ENCODE measurements around the gene CPVL. TPM values are rescaled to one million over a fixed set of nuclear protein-coding genes. Genes with fewer than 3 reads are reported as not detected.

The CPVL gene
- total RNA-seq, 1 donor from 2014 or later, result 15.2 TPM

DNA sequence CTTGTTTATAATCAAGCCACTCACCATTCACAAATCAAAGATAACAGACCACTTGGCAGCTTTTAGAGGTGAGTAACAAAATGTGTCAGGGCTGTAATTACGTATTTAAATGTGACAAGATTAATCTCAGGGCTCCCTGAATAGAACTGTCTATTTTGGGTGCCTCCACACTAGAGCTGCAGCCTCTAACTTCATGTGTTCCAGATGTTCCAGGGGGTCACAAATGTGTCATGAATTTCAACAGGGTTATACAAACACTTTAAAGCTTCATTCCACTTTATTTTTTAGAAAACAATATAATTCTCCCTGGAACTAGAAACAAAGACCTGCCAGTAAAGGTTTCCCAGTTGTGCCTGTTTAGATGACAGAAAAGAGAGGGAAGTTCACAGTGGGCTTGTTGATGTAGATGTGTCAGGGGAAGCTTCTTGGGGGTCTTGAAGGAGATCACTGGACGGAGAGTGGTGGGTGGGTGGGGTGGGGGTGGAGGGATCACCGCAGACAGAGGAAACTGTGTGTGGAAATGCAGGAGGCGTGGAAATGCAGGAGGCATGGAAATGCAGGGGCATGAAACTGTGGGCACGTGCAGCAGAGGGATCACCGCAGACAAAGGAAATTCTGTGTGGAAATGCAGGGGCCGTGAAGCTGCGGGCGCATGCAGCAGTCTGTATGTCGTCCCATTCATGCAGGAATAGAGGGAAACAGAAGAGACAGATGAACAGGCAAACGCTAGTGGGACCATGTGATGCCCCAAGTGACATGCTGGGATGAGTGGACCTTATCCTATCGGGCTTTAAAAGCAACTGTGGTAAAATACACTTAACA, 146.2 kb downstream of the CPVL start:
- intact Hi-C loops (cut with DNase I), result no loop called here

GRCh38 chr7:28999427-28999826, 146.9 kb downstream of the CPVL start:
- Histone ChIP-seq H3K27ac (no peak overlapping the region), H3K4me1 (no peaks in the 10 kb centered on the region), H3K36me3 (no peaks in the 10 kb centered on the region), H3K4me3 (no peak overlapping the region), H3K27me3 (no peaks in the 10 kb centered on the region), H3K9me3 (no peaks in the 10 kb centered on the region)
- TF ChIP-seq CTCF (IDR thresholded peaks at IDR 0.05), result no peak
- no peak for DNase-seq (ENCODE audit: low spot score in 2 of 2)
- intact Hi-C loops (cut with DNase I), result no loop called here

More for the DNA sequence above, 146.2 kb downstream of the CPVL start:
- no peak for DNase-seq (ENCODE audit: low spot score in 2 of 2)
- TF ChIP-seq CTCF (IDR thresholded peaks at IDR 0.05), result no peak
- no peak overlapping the region for H3K27ac ChIP-seq
- no peaks in the 10 kb centered on the region for H3K4me1 ChIP-seq
- H3K36me3 ChIP-seq, result no peaks in the 10 kb centered on the region
- H3K27me3 ChIP-seq, result no peaks in the 10 kb centered on the region
- H3K9me3 ChIP-seq, result no peaks in the 10 kb centered on the region
- no peak overlapping the region for H3K4me3 ChIP-seq

DNA sequence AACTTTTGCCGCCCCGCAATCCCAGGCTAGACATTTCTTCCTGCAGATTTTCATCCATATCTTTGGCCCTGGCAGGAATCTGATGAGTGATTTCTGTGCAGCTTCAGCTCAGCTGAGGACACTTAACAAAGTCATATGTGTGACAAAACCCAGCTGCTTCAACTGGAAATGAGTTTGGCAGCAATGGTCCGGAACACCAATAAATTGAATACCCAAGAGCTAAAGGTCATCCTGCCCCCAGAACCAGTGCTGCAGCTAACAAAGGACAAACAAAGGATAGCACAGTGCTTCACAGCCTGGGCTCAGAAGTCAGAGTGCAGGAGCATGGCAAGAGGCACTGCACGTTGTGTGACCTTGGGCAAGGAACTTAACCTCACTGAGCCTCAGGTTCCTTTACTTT, 148.2 kb downstream of the CPVL start:
- no peaks in the 10 kb centered on the region for H3K27me3 ChIP-seq
- no peak overlapping the region for H3K4me3 ChIP-seq
- intact Hi-C loops (cut with DNase I), result no loop called here
- no peak for DNase-seq (ENCODE audit: low spot score in 2 of 2)
- H3K9me3 ChIP-seq, result no peaks in the 10 kb centered on the region
- no peaks in the 10 kb centered on the region for H3K36me3 ChIP-seq
- no peak overlapping the region for H3K27ac ChIP-seq
- TF ChIP-seq CTCF (IDR thresholded peaks at IDR 0.05), result no peak
- H3K4me1 ChIP-seq, result no peaks in the 10 kb centered on the region

DNA sequence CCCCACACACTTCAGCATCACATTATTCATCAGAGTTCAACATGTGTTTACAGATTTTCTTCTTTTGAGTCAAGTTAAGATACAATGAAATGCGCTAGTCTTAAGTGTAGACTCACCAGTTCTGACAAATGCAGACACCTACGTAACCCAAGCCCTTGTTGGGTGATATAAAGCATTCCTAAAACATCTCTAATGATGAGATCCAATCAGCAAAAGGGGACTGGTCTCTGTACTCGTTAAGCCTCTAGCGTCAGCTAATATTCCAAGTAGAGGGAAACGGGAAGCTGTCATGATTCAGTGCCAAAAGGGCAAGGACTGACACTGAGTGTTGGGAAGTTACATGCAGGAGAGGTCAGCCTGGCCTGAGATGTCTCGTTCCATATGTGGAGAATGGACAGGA, 149.5 kb downstream of the CPVL start:
- no peak for DNase-seq (ENCODE audit: low spot score in 2 of 2)
- no peaks in the 10 kb centered on the region for H3K27me3 ChIP-seq
- TF ChIP-seq CTCF (IDR thresholded peaks at IDR 0.05), result no peak
- H3K36me3 ChIP-seq, result no peaks in the 10 kb centered on the region
- H3K27ac ChIP-seq, result no peak overlapping the region
- no peak overlapping the region for H3K4me3 ChIP-seq
- H3K4me1 ChIP-seq, result no peaks in the 10 kb centered on the region
- intact Hi-C loops (cut with DNase I), result no loop called here
- no peaks in the 10 kb centered on the region for H3K9me3 ChIP-seq

DNA sequence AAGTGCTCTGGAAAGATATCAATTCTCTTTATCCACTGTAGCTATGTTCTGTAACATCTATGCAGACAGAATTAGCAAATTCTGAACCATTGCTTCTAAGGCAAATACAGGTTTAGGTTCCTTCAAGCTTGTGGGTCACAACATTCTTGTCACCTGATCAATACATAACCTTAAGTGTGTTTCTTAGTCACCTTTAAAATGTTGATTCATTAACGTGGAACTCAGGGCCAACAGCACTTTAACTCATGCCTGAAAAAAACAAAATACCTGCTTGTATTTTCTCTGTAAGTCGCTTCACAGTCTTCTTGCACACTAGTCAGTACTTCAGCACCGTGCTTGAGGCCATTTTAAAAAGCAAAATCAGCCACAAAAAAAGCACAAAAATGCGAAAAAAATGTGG, 153.0 kb downstream of the CPVL start:
- H3K9me3 ChIP-seq, result no peaks in the 10 kb centered on the region
- no peak for TF ChIP-seq CTCF (IDR thresholded peaks at IDR 0.05)
- no peak overlapping the region for H3K27ac ChIP-seq
- H3K4me1 ChIP-seq, result no peaks in the 10 kb centered on the region
- H3K36me3 ChIP-seq, result no peaks in the 10 kb centered on the region
- no peaks in the 10 kb centered on the region for H3K27me3 ChIP-seq
- DNase-seq (ENCODE audit: low spot score in 2 of 2), result no peak
- H3K4me3 ChIP-seq, result no peak overlapping the region
- intact Hi-C loops (cut with DNase I), result no loop called here

Data from ascending aorta (tissue), 2 donors.